GM12878 (cell line): ENCODE measurements around the gene USPL1.

ENCODE experiments used
- ATF7 ChIP-seq: fragments of 450-650 bp; IDR thresholded peaks from 2 replicates; pipeline ENCODE4 v1.6.1; 2016; ENCODE audit warnings: low read depth, mild to moderate bottlenecking
- KDM1A ChIP-seq: fragments of 200-600 bp; sonication (generic); IDR thresholded peaks from 2 replicates; pipeline ENCODE4 v1.6.1; 2016; ENCODE audit warnings: borderline replicate concordance
- LARP7 ChIP-seq: fragments of 450-650 bp; IDR thresholded peaks from 2 replicates; pipeline ENCODE4 v1.6.1; 2017; ENCODE audit warnings: mild to moderate bottlenecking
- POLR2AphosphoS5 ChIP-seq: IDR thresholded peaks from 2 replicates; pipeline ENCODE4 v1.6.1; 2011; ENCODE audit warnings: mild to moderate bottlenecking, low read length, inconsistent platforms
- TCF12 ChIP-seq: IDR thresholded peaks from 2 replicates; pipeline ENCODE4 v1.6.1; 2011; ENCODE audit warnings: low read depth, mild to moderate bottlenecking, low read length
- TF ChIP-seq, protein P1 (sequence below), 3 experiments: IDR thresholded peaks in 2 of 3; conservative IDR thresholded peaks in 1 of 3; 2 replicates each; pipeline ENCODE4 v1.5.1; 2011; ENCODE audit warnings: low read depth in 3 of 3, low read length in 3 of 3, mild to moderate bottlenecking in 3 of 3, control low read depth in 2 of 3, moderate library complexity in 2 of 3, inconsistent platforms in 1 of 3, mixed read lengths in 1 of 3; ENCODE audit not compliant: control insufficient read depth in 2 of 3, insufficient read depth in 1 of 3; ENCODE audit errors: extremely low read depth in 1 of 3

DNA sequence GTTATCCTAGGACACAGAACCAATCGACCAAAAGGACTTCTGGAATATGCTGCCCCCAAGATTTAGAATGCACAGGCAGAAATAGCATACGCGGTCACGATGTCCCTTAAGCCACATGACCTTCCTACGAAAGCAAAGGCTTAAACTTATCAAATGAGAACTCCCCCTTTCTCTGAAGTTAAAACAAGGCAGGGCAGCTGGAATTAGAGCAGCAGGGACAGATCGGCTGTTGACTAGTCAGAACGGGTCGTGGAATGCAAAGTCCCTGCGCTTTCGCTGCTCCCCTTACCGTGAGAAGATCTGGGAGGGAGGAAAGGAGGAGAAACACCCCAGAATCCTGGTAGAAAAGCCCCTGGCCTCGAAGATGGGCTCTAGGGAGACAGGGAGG, 799 bp upstream of the USPL1 start:
- TF ChIP-seq ATF7 (no peak), POLR2AphosphoS5 (peak; percentile 96), LARP7 (no peak), TCF12 (no peak), KDM1A (no peak)
- TF ChIP-seq, protein P1, sequence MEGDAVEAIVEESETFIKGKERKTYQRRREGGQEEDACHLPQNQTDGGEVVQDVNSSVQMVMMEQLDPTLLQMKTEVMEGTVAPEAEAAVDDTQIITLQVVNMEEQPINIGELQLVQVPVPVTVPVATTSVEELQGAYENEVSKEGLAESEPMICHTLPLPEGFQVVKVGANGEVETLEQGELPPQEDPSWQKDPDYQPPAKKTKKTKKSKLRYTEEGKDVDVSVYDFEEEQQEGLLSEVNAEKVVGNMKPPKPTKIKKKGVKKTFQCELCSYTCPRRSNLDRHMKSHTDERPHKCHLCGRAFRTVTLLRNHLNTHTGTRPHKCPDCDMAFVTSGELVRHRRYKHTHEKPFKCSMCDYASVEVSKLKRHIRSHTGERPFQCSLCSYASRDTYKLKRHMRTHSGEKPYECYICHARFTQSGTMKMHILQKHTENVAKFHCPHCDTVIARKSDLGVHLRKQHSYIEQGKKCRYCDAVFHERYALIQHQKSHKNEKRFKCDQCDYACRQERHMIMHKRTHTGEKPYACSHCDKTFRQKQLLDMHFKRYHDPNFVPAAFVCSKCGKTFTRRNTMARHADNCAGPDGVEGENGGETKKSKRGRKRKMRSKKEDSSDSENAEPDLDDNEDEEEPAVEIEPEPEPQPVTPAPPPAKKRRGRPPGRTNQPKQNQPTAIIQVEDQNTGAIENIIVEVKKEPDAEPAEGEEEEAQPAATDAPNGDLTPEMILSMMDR (IDR thresholded peaks at IDR 0.05 in 2 of 3, conservative IDR thresholded peaks at IDR 0.05 in 1 of 3; ENCODE audit: control insufficient read depth in 2 of 3, extremely low read depth in 1 of 3, insufficient read depth in 1 of 3, low read depth in 3 of 3, low read length in 3 of 3) = no peak
